ENCODE data around the gene EMC6.
"Not testable (repeated sequence)": the region's sequence is repeated elsewhere in the genome, so short reads cannot be mapped to it uniquely, and the experiment has no call there.

The EMC6 gene

GRCh38 chr17:3691617-3692067, 23.0 kb downstream of the EMC6 start:
- H3K4me3 ChIP-seq (ENCODE audit: low read depth in 1 of 2, low read length in 2 of 2), result no peak overlapping the region
- H3K27me3 ChIP-seq (ENCODE audit: control insufficient read depth in 1 of 2, insufficient read depth in 2 of 2, low read length in 2 of 2), result peaks cover 11 to 12% of the 10 kb centered on the region in 2 donors

GRCh38 chr17:3692346-3692745, 23.7 kb downstream of the EMC6 start:
- no peaks in the 10 kb centered on the region for H3K36me3 ChIP-seq (ENCODE audit: control insufficient read depth in 1 of 2, insufficient read depth in 2 of 2, low read length in 2 of 2)
- H3K9ac ChIP-seq (ENCODE audit: low read depth in 1 of 2, low read length in 2 of 2), result no peak overlapping the region
- peaks cover 11 to 14% of the 10 kb centered on the region in 2 donors for H3K27me3 ChIP-seq (ENCODE audit: control insufficient read depth in 1 of 2, insufficient read depth in 2 of 2, low read length in 2 of 2)
- H3K27ac ChIP-seq (ENCODE audit: low read depth, low read length), result no peak overlapping the region
- no peak overlapping the region for H3K4me3 ChIP-seq (ENCODE audit: low read depth in 1 of 2, low read length in 2 of 2)
- peaks cover 0 to 7% of the 10 kb centered on the region in 2 donors for H3K4me1 ChIP-seq (ENCODE audit: control insufficient read depth in 1 of 2, insufficient read depth in 2 of 2, low read length in 2 of 2)
- H3K9me3 ChIP-seq (ENCODE audit: control insufficient read depth in 1 of 2, low read length in 2 of 2), result no peaks in the 10 kb centered on the region

More at GRCh38 chr17:3691617-3692067, 23.0 kb downstream of the EMC6 start:
- H3K4me1 ChIP-seq (ENCODE audit: control insufficient read depth in 1 of 2, insufficient read depth in 2 of 2, low read length in 2 of 2), result peaks cover 0 to 7% of the 10 kb centered on the region in 2 donors
- no peaks in the 10 kb centered on the region for H3K36me3 ChIP-seq (ENCODE audit: control insufficient read depth in 1 of 2, insufficient read depth in 2 of 2, low read length in 2 of 2)
- H3K9me3 ChIP-seq (ENCODE audit: control insufficient read depth in 1 of 2, low read length in 2 of 2), result no peaks in the 10 kb centered on the region
- H3K27ac ChIP-seq (ENCODE audit: low read depth, low read length), result no peak overlapping the region
- H3K9ac ChIP-seq (ENCODE audit: low read depth in 1 of 2, low read length in 2 of 2), result no peak overlapping the region

GRCh38 chr17:3693141-3693540, 24.5 kb downstream of the EMC6 start:
- Histone ChIP-seq H3K9me3 (ENCODE audit: control insufficient read depth in 1 of 2, low read length in 2 of 2) (no peaks in the 10 kb centered on the region), H3K4me3 (ENCODE audit: low read depth in 1 of 2, low read length in 2 of 2) (no peak overlapping the region), H3K4me1 (ENCODE audit: control insufficient read depth in 1 of 2, insufficient read depth in 2 of 2, low read length in 2 of 2) (peaks cover 0 to 7% of the 10 kb centered on the region in 2 donors), H3K9ac (ENCODE audit: low read depth in 1 of 2, low read length in 2 of 2) (no peak overlapping the region), H3K36me3 (ENCODE audit: control insufficient read depth in 1 of 2, insufficient read depth in 2 of 2, low read length in 2 of 2) (no peaks in the 10 kb centered on the region), H3K27me3 (ENCODE audit: control insufficient read depth in 1 of 2, insufficient read depth in 2 of 2, low read length in 2 of 2) (peaks cover 11 to 15% of the 10 kb centered on the region in 2 donors), H3K27ac (ENCODE audit: low read depth, low read length) (no peak overlapping the region)

GRCh38 chr17:3693829-3694231, 25.2 kb downstream of the EMC6 start:
- no peaks in the 10 kb centered on the region for H3K36me3 ChIP-seq (ENCODE audit: control insufficient read depth in 1 of 2, insufficient read depth in 2 of 2, low read length in 2 of 2)
- no peak overlapping the region for H3K4me3 ChIP-seq (ENCODE audit: low read depth in 1 of 2, low read length in 2 of 2)
- H3K27ac ChIP-seq (ENCODE audit: low read depth, low read length), result no peak overlapping the region
- peaks cover 11 to 15% of the 10 kb centered on the region in 2 donors for H3K27me3 ChIP-seq (ENCODE audit: control insufficient read depth in 1 of 2, insufficient read depth in 2 of 2, low read length in 2 of 2)
- no peaks in the 10 kb centered on the region for H3K9me3 ChIP-seq (ENCODE audit: control insufficient read depth in 1 of 2, low read length in 2 of 2)
- H3K9ac ChIP-seq (ENCODE audit: low read depth in 1 of 2, low read length in 2 of 2), result no peak overlapping the region
- peaks cover 0 to 7% of the 10 kb centered on the region in 2 donors for H3K4me1 ChIP-seq (ENCODE audit: control insufficient read depth in 1 of 2, insufficient read depth in 2 of 2, low read length in 2 of 2)

GRCh38 chr17:3695129-3695722, 26.6 kb downstream of the EMC6 start:
- peak overlapping the region; percentile 62 to 71 for H3K4me3 ChIP-seq (ENCODE audit: low read depth in 1 of 2, low read length in 2 of 2)
- H3K9ac ChIP-seq (ENCODE audit: low read depth in 1 of 2, low read length in 2 of 2), result peak overlapping the region; percentile 18
- H3K9me3 ChIP-seq (ENCODE audit: control insufficient read depth in 1 of 2, low read length in 2 of 2), result no peaks in the 10 kb centered on the region
- peaks cover 11 to 15% of the 10 kb centered on the region in 2 donors for H3K27me3 ChIP-seq (ENCODE audit: control insufficient read depth in 1 of 2, insufficient read depth in 2 of 2, low read length in 2 of 2)
- H3K4me1 ChIP-seq (ENCODE audit: control insufficient read depth in 1 of 2, insufficient read depth in 2 of 2, low read length in 2 of 2), result peaks cover 0 to 7% of the 10 kb centered on the region in 2 donors
- no peak overlapping the region for H3K27ac ChIP-seq (ENCODE audit: low read depth, low read length)
- H3K36me3 ChIP-seq (ENCODE audit: control insufficient read depth in 1 of 2, insufficient read depth in 2 of 2, low read length in 2 of 2), result no peaks in the 10 kb centered on the region

GRCh38 chr17:3695723-3696411, 27.3 kb downstream of the EMC6 start, which contains the start of gene P2RX5:
TSS of gene P2RX5 (minus strand) at chr17:3696155. CDS start at chr17:3696005, 150 bp downstream.
- no peaks in the 10 kb centered on the region for H3K36me3 ChIP-seq (ENCODE audit: control insufficient read depth in 1 of 2, insufficient read depth in 2 of 2, low read length in 2 of 2)
- peaks cover 0 to 7% of the 10 kb centered on the region in 2 donors for H3K4me1 ChIP-seq (ENCODE audit: control insufficient read depth in 1 of 2, insufficient read depth in 2 of 2, low read length in 2 of 2)
- H3K27me3 ChIP-seq (ENCODE audit: control insufficient read depth in 1 of 2, insufficient read depth in 2 of 2, low read length in 2 of 2), result peaks cover 11 to 15% of the 10 kb centered on the region in 2 donors
- H3K27ac ChIP-seq (ENCODE audit: low read depth, low read length), result no peak within 1 kb of the TSS
- H3K9ac ChIP-seq (ENCODE audit: low read depth in 1 of 2, low read length in 2 of 2), result peak within 1 kb of the TSS; percentile 18
- H3K9me3 ChIP-seq (ENCODE audit: control insufficient read depth in 1 of 2, low read length in 2 of 2), result no peaks in the 10 kb centered on the region
- H3K4me3 ChIP-seq (ENCODE audit: low read depth in 1 of 2, low read length in 2 of 2), result peak within 1 kb of the TSS; percentile 62 to 71

GRCh38 chr17:3697103-3697476, 28.5 kb downstream of the EMC6 start:
- no peak overlapping the region for H3K9ac ChIP-seq (ENCODE audit: low read depth in 1 of 2, low read length in 2 of 2)
- H3K9me3 ChIP-seq (ENCODE audit: control insufficient read depth in 1 of 2, low read length in 2 of 2), result no peaks in the 10 kb centered on the region
- H3K4me3 ChIP-seq (ENCODE audit: low read depth in 1 of 2, low read length in 2 of 2), result no peak overlapping the region
- no peaks in the 10 kb centered on the region for H3K36me3 ChIP-seq (ENCODE audit: control insufficient read depth in 1 of 2, insufficient read depth in 2 of 2, low read length in 2 of 2)
- no peak overlapping the region for H3K27ac ChIP-seq (ENCODE audit: low read depth, low read length)
- H3K4me1 ChIP-seq (ENCODE audit: control insufficient read depth in 1 of 2, insufficient read depth in 2 of 2, low read length in 2 of 2), result peaks cover 0 to 7% of the 10 kb centered on the region in 2 donors
- H3K27me3 ChIP-seq (ENCODE audit: control insufficient read depth in 1 of 2, insufficient read depth in 2 of 2, low read length in 2 of 2), result peaks cover 11 to 15% of the 10 kb centered on the region in 2 donors

- H3K36me3 ChIP-seq (ENCODE audit: control insufficient read depth in 1 of 2, insufficient read depth in 2 of 2, low read length in 2 of 2), result no peaks in the 10 kb centered on the region
- no peak overlapping the region for H3K4me3 ChIP-seq (ENCODE audit: low read depth in 1 of 2, low read length in 2 of 2)
- H3K9me3 ChIP-seq (ENCODE audit: control insufficient read depth in 1 of 2, low read length in 2 of 2), result no peaks in the 10 kb centered on the region
- peaks cover 11 to 15% of the 10 kb centered on the region in 2 donors for H3K27me3 ChIP-seq (ENCODE audit: control insufficient read depth in 1 of 2, insufficient read depth in 2 of 2, low read length in 2 of 2)
- H3K27ac ChIP-seq (ENCODE audit: low read depth, low read length), result no peak overlapping the region
- no peak overlapping the region for H3K9ac ChIP-seq (ENCODE audit: low read depth in 1 of 2, low read length in 2 of 2)
- H3K4me1 ChIP-seq (ENCODE audit: control insufficient read depth in 1 of 2, insufficient read depth in 2 of 2, low read length in 2 of 2), result peaks cover 0 to 7% of the 10 kb centered on the region in 2 donors
These were observed 29.5 kb downstream of the EMC6 start for GRCh38 chr17:3698139-3698538.

- Histone ChIP-seq H3K9ac (ENCODE audit: low read depth in 1 of 2, low read length in 2 of 2) (no peak overlapping the region), H3K4me3 (ENCODE audit: low read depth in 1 of 2, low read length in 2 of 2) (no peak overlapping the region), H3K27ac (ENCODE audit: low read depth, low read length) (no peak overlapping the region), H3K4me1 (ENCODE audit: control insufficient read depth in 1 of 2, insufficient read depth in 2 of 2, low read length in 2 of 2) (peaks cover 0 to 7% of the 10 kb centered on the region in 2 donors), H3K36me3 (ENCODE audit: control insufficient read depth in 1 of 2, insufficient read depth in 2 of 2, low read length in 2 of 2) (no peaks in the 10 kb centered on the region), H3K27me3 (ENCODE audit: control insufficient read depth in 1 of 2, insufficient read depth in 2 of 2, low read length in 2 of 2) (peaks cover 5 to 11% of the 10 kb centered on the region in 2 donors), H3K9me3 (ENCODE audit: control insufficient read depth in 1 of 2, low read length in 2 of 2) (no peaks in the 10 kb centered on the region)
These were observed 31.3 kb downstream of the EMC6 start for GRCh38 chr17:3699951-3700350.

GRCh38 chr17:3702041-3702539, 33.5 kb downstream of the EMC6 start:
- not testable (repeated sequence) for H3K4me3 ChIP-seq (ENCODE audit: low read depth in 1 of 2, low read length in 2 of 2); H3K27me3 ChIP-seq (ENCODE audit: control insufficient read depth in 1 of 2, insufficient read depth in 2 of 2, low read length in 2 of 2); H3K36me3 ChIP-seq (ENCODE audit: control insufficient read depth in 1 of 2, insufficient read depth in 2 of 2, low read length in 2 of 2); H3K27ac ChIP-seq (ENCODE audit: low read depth, low read length); H3K4me1 ChIP-seq (ENCODE audit: control insufficient read depth in 1 of 2, insufficient read depth in 2 of 2, low read length in 2 of 2); H3K9me3 ChIP-seq (ENCODE audit: control insufficient read depth in 1 of 2, low read length in 2 of 2); H3K9ac ChIP-seq (ENCODE audit: low read depth in 1 of 2, low read length in 2 of 2)
